Smooth muscle cell (in vitro differentiated cells): ENCODE data around the gene RPL14. TPM values are rescaled to one million over a fixed set of nuclear protein-coding genes. Genes with fewer than 3 reads are reported as not detected.

Experiments used
- DNase-seq: peaks from one replicate; lab custom pipeline; 2025; ENCODE audit not compliant: unreplicated experiment; lab: John Stamatoyannopoulos, UW
- H2AFZ ChIP-seq: fragments of 200-600 bp; sonication (generic); 2 replicates; pipeline ENCODE4 v1.6.0; 2016; ENCODE audit warnings: antibody characterized with exemption, low read depth, mild to moderate bottlenecking
- H3F3A ChIP-seq: fragments of 200-600 bp; sonication (generic); 2 replicates; pipeline ENCODE4 v1.6.0; 2017; ENCODE audit warnings: antibody characterized with exemption, low read depth
- H3K27ac ChIP-seq: fragments of 200-600 bp; sonication (generic); 2 replicates; pipeline ENCODE4 v1.5.1; 2016; ENCODE audit warnings: low read depth, mild to moderate bottlenecking
- H3K27me3 ChIP-seq: fragments of 200-600 bp; sonication (generic); 2 replicates; pipeline ENCODE4 v1.6.1; 2016; ENCODE audit warnings: low read depth, mild to moderate bottlenecking
- H3K36me3 ChIP-seq: fragments of 200-600 bp; sonication (generic); 2 replicates; pipeline ENCODE4 v1.5.1; 2016; ENCODE audit warnings: low read depth
- H3K4me1 ChIP-seq: fragments of 200-600 bp; sonication (generic); 2 replicates; pipeline ENCODE4 v1.5.1; 2016; ENCODE audit warnings: low read depth
- H3K4me2 ChIP-seq: fragments of 200-600 bp; sonication (generic); 2 replicates; pipeline ENCODE4 v1.6.0; 2016; ENCODE audit warnings: mild to moderate bottlenecking
- H3K4me3 ChIP-seq: fragments of 200-600 bp; sonication (generic); 2 replicates; pipeline ENCODE4 v1.5.1; 2016; ENCODE audit warnings: mild to moderate bottlenecking
- H3K79me2 ChIP-seq: fragments of 200-600 bp; sonication (generic); 2 replicates; pipeline ENCODE4 v1.6.0; 2016; ENCODE audit warnings: low read depth, mild to moderate bottlenecking
- H3K9ac ChIP-seq: fragments of 200-600 bp; sonication (generic); 2 replicates; pipeline ENCODE4 v1.6.0; 2016; ENCODE audit warnings: low read depth
- H3K9me3 ChIP-seq: fragments of 200-600 bp; sonication (generic); replicated peaks from 2 replicates; pipeline ENCODE4 v1.5.1; 2016; ENCODE audit warnings: low read depth
- H4K20me1 ChIP-seq: fragments of 200-600 bp; sonication (generic); 2 replicates; pipeline ENCODE4 v1.6.0; 2016; ENCODE audit warnings: low read depth
- CTCF ChIP-seq: fragments of 200-600 bp; sonication (generic); IDR thresholded peaks from 2 replicates; pipeline ENCODE4 v1.5.1; 2017; ENCODE audit warnings: borderline replicate concordance, mild to moderate bottlenecking, antibody characterized with exemption; ENCODE audit not compliant: insufficient read depth, poor library complexity, severe bottlenecking
- WGBS: methylation state at CpG from one replicate; pipeline ENCODE4 v1.1.7; 2016; ENCODE audit warnings: low lambda C conversion rate; 5-methylcytosine and 5-hydroxymethylcytosine counted together
- polyA plus RNA-seq: library from polyadenylated mRNA; unstranded; fragments of >200 nt; fragmentation: Nextera tagmentation; extraction: Ambion mirVana; gene quantifications from 2 replicates; pipeline ENCODE4 v1.2.1, GENCODE V29; 2016
- total RNA-seq: library from RNA; depleted of rRNA; stranded (reverse); fragments of >200 nt; gene quantifications from 2 replicates; pipeline ENCODE4 v1.2.3, GENCODE V29; 2014

Gene RPL14
- total and polyA plus RNA-seq, 2 experiments from 2014 or later: 396 to 403 TPM

GRCh38 chr3:40417845-40418543 lies 39.1 kb upstream of the RPL14 start:
- Histone ChIP-seq H3K4me3 (no peak overlapping the region), H3K9me3 (no peaks in the 10 kb centered on the region), H3K27me3 (no peaks in the 10 kb centered on the region), H4K20me1 (no peaks in the 10 kb centered on the region), H3K4me1 (no peaks in the 10 kb centered on the region), H3K27ac (peak overlapping the region; percentile 11), H3K9ac (no peak overlapping the region), H3F3A (no peaks in the 10 kb centered on the region), H3K36me3 (no peaks in the 10 kb centered on the region), H2AFZ (no peak overlapping the region), H3K79me2 (no peaks in the 10 kb centered on the region), H3K4me2 (no peak overlapping the region)
- DNase-seq: no peak
- 84% methylated on average over 2 of the region's 2 CpGs for WGBS
- TF ChIP-seq CTCF: no peak

- H3F3A ChIP-seq: no peaks in the 10 kb centered on the region
- no peak for DNase-seq
- WGBS: 93% methylated on average over 1 of the region's 1 CpG
Measured at GRCh38 chr3:40422861-40423260, 34.3 kb upstream of the RPL14 start.

GRCh38 chr3:40427045-40427669 lies 30.0 kb upstream of the RPL14 start:
- no peaks in the 10 kb centered on the region for H3K27me3 ChIP-seq
- no peaks in the 10 kb centered on the region for H3K79me2 ChIP-seq
- no peak for TF ChIP-seq CTCF
- no peak overlapping the region for H3K9ac ChIP-seq
- 84% methylated on average over 8 of the region's 8 CpGs for WGBS
- H3K27ac ChIP-seq: no peak overlapping the region
- peaks cover 5% of the 10 kb centered on the region for H3K4me1 ChIP-seq
- H3F3A ChIP-seq: no peaks in the 10 kb centered on the region
- no peaks in the 10 kb centered on the region for H4K20me1 ChIP-seq
- H3K4me2 ChIP-seq: no peak overlapping the region
- no peak for DNase-seq
- no peaks in the 10 kb centered on the region for H3K36me3 ChIP-seq
- H3K4me3 ChIP-seq: no peak overlapping the region
- H3K9me3 ChIP-seq: no peaks in the 10 kb centered on the region
- H2AFZ ChIP-seq: no peak overlapping the region

More at GRCh38 chr3:40422861-40423260, 34.3 kb upstream of the RPL14 start:
- no peak overlapping the region for H3K4me2 ChIP-seq
- no peaks in the 10 kb centered on the region for H3K4me1 ChIP-seq
- no peak overlapping the region for H3K27ac ChIP-seq
- TF ChIP-seq CTCF: no peak
- no peaks in the 10 kb centered on the region for H3K27me3 ChIP-seq
- no peaks in the 10 kb centered on the region for H3K79me2 ChIP-seq
- no peak overlapping the region for H3K9ac ChIP-seq
- H4K20me1 ChIP-seq: no peaks in the 10 kb centered on the region
- H3K9me3 ChIP-seq: no peaks in the 10 kb centered on the region
- no peaks in the 10 kb centered on the region for H3K36me3 ChIP-seq
- no peak overlapping the region for H2AFZ ChIP-seq
- no peak overlapping the region for H3K4me3 ChIP-seq

GRCh38 chr3:40432793-40433192 lies 24.3 kb upstream of the RPL14 start:
- no peak for DNase-seq
- H4K20me1 ChIP-seq: no peaks in the 10 kb centered on the region
- no peak overlapping the region for H3K4me3 ChIP-seq
- H3K79me2 ChIP-seq: no peaks in the 10 kb centered on the region
- H3F3A ChIP-seq: no peaks in the 10 kb centered on the region
- no peak overlapping the region for H3K9ac ChIP-seq
- no peak overlapping the region for H2AFZ ChIP-seq
- 89% methylated on average over 2 of the region's 2 CpGs for WGBS
- H3K4me2 ChIP-seq: no peak overlapping the region
- H3K27me3 ChIP-seq: no peaks in the 10 kb centered on the region
- peaks cover 5% of the 10 kb centered on the region for H3K4me1 ChIP-seq
- H3K36me3 ChIP-seq: no peaks in the 10 kb centered on the region
- H3K27ac ChIP-seq: no peak overlapping the region
- TF ChIP-seq CTCF: no peak
- H3K9me3 ChIP-seq: no peaks in the 10 kb centered on the region
